ENCODE data around the gene TNF. TPM values are rescaled to one million over a fixed set of nuclear protein-coding genes. Genes with fewer than 3 reads are reported as not detected.
"Not testable (repeated sequence)": the region's sequence is repeated elsewhere in the genome, so short reads cannot be mapped to it uniquely, and the experiment has no call there.

Gene TNF
- total RNA-seq, 2 donors from 2014 or later = 0.27 to 1.4 TPM

DNA sequence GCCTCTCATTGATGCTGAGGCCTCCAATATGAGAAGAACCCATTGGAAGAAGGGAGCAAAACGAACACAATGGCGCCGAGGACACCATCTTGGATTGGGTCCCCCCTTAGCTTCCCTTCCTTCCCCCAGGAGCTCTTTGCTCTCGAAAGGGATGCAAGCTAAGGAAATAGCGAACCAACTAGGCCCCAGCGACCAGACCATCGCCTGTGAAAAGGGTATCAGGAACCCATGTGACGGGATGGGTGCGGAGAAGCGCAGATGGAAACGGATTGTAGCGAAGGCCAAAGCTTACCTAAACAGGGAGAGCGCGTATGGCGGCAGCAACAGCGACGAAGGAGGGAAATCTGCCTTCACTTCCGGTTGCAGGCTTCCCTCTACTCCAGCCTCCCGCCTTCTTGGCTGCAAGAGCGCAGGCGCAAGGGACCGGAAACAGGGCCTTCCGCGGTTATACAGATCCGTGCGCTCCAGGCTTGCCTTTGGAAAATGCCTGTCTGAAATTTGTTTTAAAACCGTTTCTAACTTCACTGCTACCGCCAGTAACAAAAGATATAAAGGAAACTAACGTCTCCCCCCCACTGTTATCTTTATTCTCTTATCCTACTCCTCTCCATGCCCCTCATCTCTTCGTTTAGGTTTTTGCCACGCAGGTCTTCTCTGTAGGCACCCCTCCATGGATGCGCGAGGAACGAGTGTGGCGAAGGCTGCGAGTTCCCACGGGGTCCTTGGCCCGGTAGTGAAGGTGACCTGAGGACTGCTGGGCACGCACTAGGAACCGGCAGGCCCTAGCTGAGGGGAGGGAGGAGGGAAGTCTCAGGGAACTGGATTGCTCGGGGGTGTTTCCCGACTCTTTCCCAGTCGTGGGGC, 33.5 kb upstream of the TNF start, which contains the start of gene DDX39B:
DDX39B (minus strand) TSS at position 346 of the 864 bp plus-strand sequence. CDS start 1,471 bp downstream, outside the sequence.
- peak; percentile 94 to 97 for DNase-seq
- intact Hi-C loops (cut with DNase I, micrococcal nuclease) = loop anchor here in 1 of 2 donors (2.0 kb wide), 1 partner anchor 57 kb away; no protein-coding TSS in a partner anchor
- peak; percentile 85 for ATAC-seq

GRCh38 chr6:31543639-31544038, 31.7 kb upstream of the TNF start:
- ATAC-seq = no peak
- no peak for DNase-seq
- intact Hi-C loops (cut with DNase I, micrococcal nuclease) = loop anchor here in 1 of 2 donors (2.0 kb wide), 1 partner anchor 55 kb away; no protein-coding TSS in a partner anchor

DNA sequence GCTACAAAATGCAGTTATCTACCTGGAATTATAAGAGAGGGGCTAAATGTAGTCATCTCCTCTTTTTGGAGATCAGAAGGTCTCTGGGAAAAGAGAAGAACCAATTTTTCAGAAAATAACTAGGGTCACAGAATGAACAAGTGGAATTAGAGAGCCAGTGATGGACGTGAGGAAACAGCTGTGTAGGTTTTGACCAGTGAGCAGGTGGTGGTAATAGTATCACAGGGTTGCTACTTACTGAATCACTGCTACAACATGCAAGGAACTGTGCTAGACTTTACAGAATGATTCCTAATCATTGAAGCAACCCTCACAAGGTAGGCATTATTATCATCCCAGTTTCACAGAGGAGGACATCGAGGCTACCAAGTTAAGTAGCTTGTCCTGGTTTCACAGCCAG, 30.7 kb upstream of the TNF start:
- intact Hi-C loops (cut with DNase I, micrococcal nuclease) = no loop called here
- no peak for ATAC-seq
- DNase-seq = no peak

GRCh38 chr6:31545291-31545690, 30.1 kb upstream of the TNF start:
- no peak for DNase-seq
- ATAC-seq = no peak
- intact Hi-C loops (cut with DNase I, micrococcal nuclease) = no loop called here

- intact Hi-C loops (cut with DNase I, micrococcal nuclease) = no loop called here
- ATAC-seq = peak; percentile 73
- peak; percentile 90 for DNase-seq
Observed at GRCh38 chr6:31546339-31546957, 28.9 kb upstream of the TNF start, which contains the start of gene ATP6V1G2. TSS of gene ATP6V1G2 (minus strand) at chr6:31546608. CDS start at chr6:31546559, 49 bp downstream.

DNA sequence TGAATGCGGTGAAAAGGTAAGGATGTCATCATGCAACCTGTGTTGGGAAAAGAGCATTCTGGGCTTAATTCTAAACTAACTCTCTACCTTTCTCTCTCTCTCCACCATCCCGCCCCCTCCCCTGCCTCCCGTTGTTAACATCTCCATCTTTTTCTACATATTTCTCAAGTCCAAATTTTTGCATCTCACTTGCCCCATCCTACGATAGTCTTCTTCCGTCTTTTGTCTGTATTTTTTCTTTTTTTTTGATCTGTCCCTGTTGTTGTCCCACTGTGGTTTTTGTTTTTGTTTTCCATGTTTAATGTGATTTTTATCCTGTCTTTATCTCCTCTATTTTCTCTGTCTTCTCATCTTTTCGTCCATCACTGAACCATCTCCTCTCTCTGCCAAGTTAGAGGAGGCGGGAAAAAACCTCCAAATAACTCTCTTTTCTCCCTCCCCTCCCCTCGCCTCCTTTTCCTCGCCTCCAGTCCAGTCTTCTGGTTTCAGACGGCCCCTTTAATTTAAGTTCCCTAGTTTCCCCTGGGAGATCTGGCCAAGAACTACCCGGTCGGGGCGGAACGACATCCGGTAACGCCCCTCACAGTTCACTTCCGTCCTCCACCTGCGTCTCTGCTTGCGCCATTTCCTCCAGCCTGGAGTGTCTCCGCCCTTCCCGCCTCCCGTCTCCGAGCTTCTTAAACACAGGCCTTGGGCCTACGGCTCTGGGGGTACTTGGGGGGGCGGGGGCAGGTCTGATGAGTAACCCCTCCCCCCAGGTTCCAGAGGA, 28.2 kb upstream of the TNF start, which contains the start of gene NFKBIL1:
NFKBIL1 (plus strand) TSS at position 651 of the 769 bp plus-strand sequence; CDS start at position 738, 87 bp downstream.
- DNase-seq (peak; percentile 93 to 97), ATAC-seq (peak; percentile 95)
- intact Hi-C loops (cut with DNase I, micrococcal nuclease) = no loop called here

- ATAC-seq (no peak), DNase-seq (no peak)
- intact Hi-C loops (cut with DNase I, micrococcal nuclease) = no loop called here
Observed at GRCh38 chr6:31547727-31548543, 27.4 kb upstream of the TNF start.

GRCh38 chr6:31548544-31548873, 26.9 kb upstream of the TNF start:
- ATAC-seq (no peak), DNase-seq (no peak)
- intact Hi-C loops (cut with DNase I, micrococcal nuclease) = no loop called here

DNA sequence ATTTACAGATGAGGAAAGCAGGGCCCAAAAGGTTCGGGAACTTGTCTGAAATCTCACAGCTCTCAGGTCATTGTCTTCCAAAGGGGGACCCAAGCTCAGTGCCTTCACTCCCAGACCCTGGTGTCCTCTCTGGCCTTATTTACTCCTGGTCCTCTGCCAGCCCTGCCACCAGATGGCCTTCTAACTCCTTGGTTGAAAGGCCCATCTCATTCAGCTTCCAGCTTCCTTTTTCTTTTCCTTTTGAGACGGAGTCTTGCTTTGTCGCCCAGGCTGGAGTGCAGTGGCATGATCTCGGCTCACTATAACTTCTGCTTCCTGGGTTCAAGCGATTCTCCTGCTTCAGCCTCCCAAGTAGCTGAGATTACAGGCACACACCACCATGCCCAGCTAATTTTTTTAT, 24.0 kb upstream of the TNF start:
- intact Hi-C loops (cut with DNase I, micrococcal nuclease); ATAC-seq: not testable (repeated sequence)
- DNase-seq = peak in 1 of 2 donors; percentile 71

DNA sequence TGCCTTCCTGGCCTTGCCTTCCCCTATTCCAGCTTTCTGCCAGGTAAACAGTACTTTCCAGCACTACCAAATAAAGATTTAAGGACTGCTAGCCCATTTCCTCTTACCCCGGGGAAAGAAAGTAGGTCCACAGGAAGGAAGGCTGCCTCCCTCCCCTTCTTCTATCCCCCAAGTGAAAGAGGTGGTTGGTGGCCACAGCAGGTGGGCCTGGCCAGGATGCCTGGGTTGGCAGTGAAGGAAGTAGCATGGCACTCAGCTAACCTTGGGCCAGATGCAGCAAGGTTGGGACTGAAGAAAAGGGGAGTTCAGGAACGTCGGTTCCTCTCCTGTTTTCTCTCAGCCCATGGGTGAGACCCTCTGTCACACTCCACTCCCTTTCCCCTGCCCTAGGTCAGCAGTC, 19.1 kb upstream of the TNF start:
- DNase-seq = no peak
- ATAC-seq = no peak
- intact Hi-C loops (cut with DNase I, micrococcal nuclease) = no loop called here

DNA sequence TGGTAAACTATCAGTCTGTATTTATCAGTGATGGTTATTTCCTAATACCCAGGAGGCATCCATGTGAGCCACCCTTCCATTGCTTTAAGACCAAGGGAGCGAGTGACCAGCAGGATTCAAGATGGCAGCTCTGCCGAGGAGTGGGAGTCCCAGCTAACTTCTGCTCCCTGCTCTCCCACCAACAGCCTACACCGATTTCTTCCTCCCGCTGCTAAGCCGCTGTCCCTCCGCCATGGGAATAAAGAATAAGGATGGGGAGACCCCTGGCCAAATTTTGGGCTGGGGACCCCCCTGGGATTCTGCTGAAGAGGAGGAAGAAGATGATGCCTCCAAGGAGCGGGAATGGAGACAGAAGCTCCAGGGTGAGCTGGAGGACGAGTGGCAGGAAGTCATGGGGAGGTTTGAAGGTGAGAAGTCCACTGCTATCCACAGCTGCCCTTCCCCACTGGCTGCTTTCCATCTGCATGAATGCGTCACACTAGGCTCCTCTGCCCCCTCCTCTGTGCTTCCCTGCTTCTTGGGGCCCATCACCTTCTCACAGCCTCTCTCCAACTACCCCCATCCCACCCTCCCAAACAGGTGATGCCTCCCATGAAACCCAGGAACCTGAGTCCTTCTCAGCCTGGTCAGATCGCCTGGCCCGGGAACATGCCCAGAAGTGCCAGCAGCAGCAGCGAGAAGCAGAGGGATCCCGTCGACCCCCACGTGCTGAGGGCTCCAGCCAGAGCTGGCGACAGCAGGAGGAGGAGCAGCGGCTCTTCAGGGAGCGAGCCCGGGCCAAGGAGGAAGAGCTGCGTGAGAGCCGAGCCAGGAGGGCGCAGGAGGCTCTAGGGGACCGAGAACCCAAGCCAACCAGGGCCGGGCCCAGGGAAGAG, 17.7 kb upstream of the TNF start:
- DNase-seq (no peak), ATAC-seq (no peak)
- intact Hi-C loops (cut with DNase I, micrococcal nuclease) = no loop called here

DNA sequence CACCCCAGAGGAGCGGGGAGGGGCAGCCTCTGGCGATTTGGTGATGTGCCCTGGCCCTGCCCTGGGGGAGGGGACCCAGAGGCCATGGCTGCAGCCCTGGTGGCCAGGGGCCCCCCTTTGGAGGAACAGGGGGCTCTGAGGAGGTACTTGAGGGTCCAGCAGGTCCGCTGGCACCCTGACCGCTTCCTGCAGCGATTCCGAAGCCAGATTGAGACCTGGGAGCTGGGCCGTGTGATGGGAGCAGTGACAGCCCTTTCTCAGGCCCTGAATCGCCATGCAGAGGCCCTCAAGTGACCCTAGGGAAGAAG, 17.1 kb upstream of the TNF start:
- intact Hi-C loops (cut with DNase I, micrococcal nuclease) = no loop called here
- ATAC-seq (no peak), DNase-seq (no peak)

- peak in 1 of 2 donors; percentile 48 for DNase-seq
- peak; percentile 43 for ATAC-seq
- intact Hi-C loops (cut with DNase I, micrococcal nuclease) = no loop called here
Observed at GRCh38 chr6:31558631-31559500, 16.5 kb upstream of the TNF start.

- intact Hi-C loops (cut with DNase I, micrococcal nuclease) = no loop called here
- ATAC-seq (no peak), DNase-seq (no peak)
Observed at GRCh38 chr6:31559606-31559957, 15.8 kb upstream of the TNF start.

GRCh38 chr6:31559958-31560696, 15.2 kb upstream of the TNF start:
- intact Hi-C loops (cut with DNase I, micrococcal nuclease) = no loop called here
- DNase-seq (peak; percentile 51 to 58), ATAC-seq (peak; percentile 34)

- intact Hi-C loops (cut with DNase I, micrococcal nuclease) = no loop called here
- no peak for DNase-seq
- no peak for ATAC-seq
Observed at GRCh38 chr6:31560697-31561058, 14.7 kb upstream of the TNF start.
